HepG2 (cell line): ENCODE measurements around the gene OR2V2. TPM values are rescaled to one million over a fixed set of nuclear protein-coding genes. Genes with fewer than 3 reads are reported as not detected.

Experiments used
- CENPX ChIP-seq: sonication (generic); formaldehyde crosslinking; IDR thresholded peaks from 2 replicates; pipeline ENCODE4 v1.9.0; 2021; ENCODE audit warnings: mild to moderate bottlenecking, missing genetic modification reagents, moderate library complexity
- NONO ChIP-seq, 2 experiments: fragments of 450-650 bp in 1 of 2; sonication (generic) in 1 of 2; formaldehyde crosslinking in 1 of 2; IDR thresholded peaks in 1 of 2; conservative IDR thresholded peaks in 1 of 2; 2 replicates each; pipeline versions ENCODE4 v1.6.1 to v1.8.0; 2017 to 2022; ENCODE audit warnings: mild to moderate bottlenecking in 1 of 2, missing genetic modification reagents in 1 of 2, moderate library complexity in 1 of 2
- PTBP1 ChIP-seq: fragments of 200-400 bp; formaldehyde crosslinking; IDR thresholded peaks from 2 replicates; pipeline ENCODE4 v1.6.1; 2018; ENCODE audit warnings: low read length, low read depth; ENCODE audit not compliant: poor library complexity, severe bottlenecking
- RCOR2 ChIP-seq: IDR thresholded peaks from 2 replicates; pipeline ENCODE4 v1.6.1; 2016; ENCODE audit warnings: missing biosample characterization, missing genetic modification reagents
- RFXAP ChIP-seq: sonication (generic); formaldehyde crosslinking; IDR thresholded peaks from 2 replicates; pipeline ENCODE4 v1.4.0; 2020; ENCODE audit warnings: missing genetic modification reagents, borderline replicate concordance
- XRCC5 ChIP-seq: fragments of 200-400 bp; formaldehyde crosslinking; optimal IDR thresholded peaks from 2 replicates; pipeline ENCODE3; 2017; ENCODE audit warnings: mild to moderate bottlenecking, low read length
- ZBTB21 ChIP-seq: sonication (generic); formaldehyde crosslinking; IDR thresholded peaks from 2 replicates; pipeline ENCODE4 v1.4.0; 2020; ENCODE audit warnings: missing genetic modification reagents
- ZNF354B ChIP-seq: sonication (generic); formaldehyde crosslinking; IDR thresholded peaks from 2 replicates; pipeline ENCODE4 v1.8.0; 2022; ENCODE audit warnings: mild to moderate bottlenecking, missing genetic modification reagents
- ZNF703 ChIP-seq: sonication (generic); formaldehyde crosslinking; IDR thresholded peaks from 2 replicates; pipeline ENCODE4 v1.5.1; 2020; ENCODE audit warnings: missing genetic modification reagents, mild to moderate bottlenecking, moderate library complexity, borderline replicate concordance
- polyA plus RNA-seq, 8 experiments: library from polyadenylated mRNA; depleted of rRNA in 3 of 8; stranded (reverse) in 7 of 8; unstranded in 1 of 8; fragments of >200 nt; fragmentation: Illumina TruSeq in 4 of 8; extraction: Trizol in 4 of 8; gene quantifications; 2 replicates each; pipeline versions ENCODE4 v1.2.1 to v1.2.3, GENCODE V29; 2011 to 2016; ENCODE audit warnings: low read depth in 4 of 8, missing spikeins in 1 of 8, mixed read lengths in 1 of 8; ENCODE audit not compliant: insufficient read depth in 1 of 8
- total RNA-seq, 5 experiments: library from RNA; depleted of rRNA; stranded (reverse); fragments of >200 nt; fragmentation: Illumina TruSeq; extraction: Trizol; gene quantifications; 2 replicates each; pipeline ENCODE4 v1.2.3, GENCODE V29; 2016; ENCODE audit warnings: low read depth in 1 of 5
- TF ChIP-seq, protein P1 (sequence below): sonication (generic); formaldehyde crosslinking; IDR thresholded peaks from 2 replicates; pipeline ENCODE4 v1.4.0; 2020; ENCODE audit warnings: missing genetic modification reagents, borderline replicate concordance
- TF ChIP-seq, protein P2 (sequence below): sonication (generic); formaldehyde crosslinking; IDR thresholded peaks from 2 replicates; pipeline ENCODE4 v1.4.0; 2020; ENCODE audit warnings: missing genetic modification reagents
- TF ChIP-seq, protein P3 (sequence below): sonication (generic); formaldehyde crosslinking; IDR thresholded peaks from 2 replicates; pipeline ENCODE4 v1.4.0; 2020; ENCODE audit warnings: mild to moderate bottlenecking, missing genetic modification reagents, borderline replicate concordance
- TF ChIP-seq, protein P4 (sequence below): sonication (generic); formaldehyde crosslinking; conservative IDR thresholded peaks from 2 replicates; pipeline ENCODE4 v1.5.0; 2020; ENCODE audit warnings: missing genetic modification reagents
- TF ChIP-seq, protein P5 (sequence below): sonication (generic); formaldehyde crosslinking; IDR thresholded peaks from 2 replicates; pipeline ENCODE4 v1.5.0; 2020; ENCODE audit warnings: mild to moderate bottlenecking, missing genetic modification reagents

OR2V2 gene
- total and polyA plus RNA-seq, 2 of the 13 experiments (the other 11 are each of a cell fraction or from before 2014, with no cell fraction given), result not detected

DNA sequence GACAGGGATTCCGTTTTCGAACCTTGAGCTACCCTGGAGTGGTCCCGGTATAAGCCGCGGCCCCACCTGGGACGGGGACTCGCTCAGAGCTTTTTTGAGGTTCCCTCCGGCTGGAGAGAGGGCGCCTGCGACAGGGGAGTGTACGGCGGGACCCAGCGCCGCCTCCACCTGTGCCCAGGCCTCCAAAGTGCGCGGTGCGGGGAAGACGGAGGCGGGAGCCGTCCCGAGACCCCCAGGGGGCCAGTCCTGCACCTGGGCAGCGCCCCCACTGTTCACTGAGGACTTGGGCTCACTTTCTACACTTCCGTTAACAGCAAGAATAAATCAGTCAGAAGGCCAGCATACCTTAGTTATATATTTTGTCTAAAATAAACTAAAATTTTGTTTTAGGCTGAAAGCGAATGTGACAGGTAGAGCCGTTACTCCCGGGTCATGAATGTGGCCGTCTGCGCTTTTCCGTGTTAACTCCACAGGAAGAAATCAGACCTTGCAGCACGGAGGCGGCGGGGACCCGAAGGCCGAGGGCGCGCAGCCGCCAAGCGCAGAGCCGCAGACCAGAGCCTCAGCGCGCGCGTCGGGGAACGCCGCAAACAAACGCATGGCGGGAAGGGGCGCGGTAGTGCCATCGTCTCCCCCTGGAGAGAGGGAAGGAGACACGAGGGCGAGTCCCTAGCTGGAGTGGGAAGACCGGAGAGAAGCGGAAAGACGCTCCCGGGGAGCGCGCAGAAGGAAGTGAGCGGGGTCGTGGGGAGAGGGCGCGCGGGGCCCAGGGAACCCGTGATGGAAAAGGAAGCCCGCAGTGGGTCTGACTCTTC is 43.5 kb downstream of the OR2V2 start (continued):
- TF ChIP-seq, protein P1, sequence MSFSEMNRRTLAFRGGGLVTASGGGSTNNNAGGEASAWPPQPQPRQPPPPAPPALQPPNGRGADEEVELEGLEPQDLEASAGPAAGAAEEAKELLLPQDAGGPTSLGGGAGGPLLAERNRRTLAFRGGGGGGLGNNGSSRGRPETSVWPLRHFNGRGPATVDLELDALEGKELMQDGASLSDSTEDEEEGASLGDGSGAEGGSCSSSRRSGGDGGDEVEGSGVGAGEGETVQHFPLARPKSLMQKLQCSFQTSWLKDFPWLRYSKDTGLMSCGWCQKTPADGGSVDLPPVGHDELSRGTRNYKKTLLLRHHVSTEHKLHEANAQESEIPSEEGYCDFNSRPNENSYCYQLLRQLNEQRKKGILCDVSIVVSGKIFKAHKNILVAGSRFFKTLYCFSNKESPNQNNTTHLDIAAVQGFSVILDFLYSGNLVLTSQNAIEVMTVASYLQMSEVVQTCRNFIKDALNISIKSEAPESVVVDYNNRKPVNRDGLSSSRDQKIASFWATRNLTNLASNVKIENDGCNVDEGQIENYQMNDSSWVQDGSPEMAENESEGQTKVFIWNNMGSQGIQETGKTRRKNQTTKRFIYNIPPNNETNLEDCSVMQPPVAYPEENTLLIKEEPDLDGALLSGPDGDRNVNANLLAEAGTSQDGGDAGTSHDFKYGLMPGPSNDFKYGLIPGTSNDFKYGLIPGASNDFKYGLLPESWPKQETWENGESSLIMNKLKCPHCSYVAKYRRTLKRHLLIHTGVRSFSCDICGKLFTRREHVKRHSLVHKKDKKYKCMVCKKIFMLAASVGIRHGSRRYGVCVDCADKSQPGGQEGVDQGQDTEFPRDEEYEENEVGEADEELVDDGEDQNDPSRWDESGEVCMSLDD (CRISPR knock-in tag), result 0 out of 2 replicates have a peak, but pooled peaks have one; percentile 15
- TF ChIP-seq, protein P2, sequence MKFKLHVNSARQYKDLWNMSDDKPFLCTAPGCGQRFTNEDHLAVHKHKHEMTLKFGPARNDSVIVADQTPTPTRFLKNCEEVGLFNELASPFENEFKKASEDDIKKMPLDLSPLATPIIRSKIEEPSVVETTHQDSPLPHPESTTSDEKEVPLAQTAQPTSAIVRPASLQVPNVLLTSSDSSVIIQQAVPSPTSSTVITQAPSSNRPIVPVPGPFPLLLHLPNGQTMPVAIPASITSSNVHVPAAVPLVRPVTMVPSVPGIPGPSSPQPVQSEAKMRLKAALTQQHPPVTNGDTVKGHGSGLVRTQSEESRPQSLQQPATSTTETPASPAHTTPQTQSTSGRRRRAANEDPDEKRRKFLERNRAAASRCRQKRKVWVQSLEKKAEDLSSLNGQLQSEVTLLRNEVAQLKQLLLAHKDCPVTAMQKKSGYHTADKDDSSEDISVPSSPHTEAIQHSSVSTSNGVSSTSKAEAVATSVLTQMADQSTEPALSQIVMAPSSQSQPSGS (CRISPR knock-in tag), result no peak
- TF ChIP-seq ZNF703 (CRISPR knock-in tag), result 0 out of 2 replicates have a peak, but pooled peaks have one; percentile 11
- no peak for TF ChIP-seq CENPX
- TF ChIP-seq ZNF354B (CRISPR knock-in tag), result no peak
- no peak for TF ChIP-seq NONO (IDR thresholded peaks at IDR 0.05)
- 0 out of 2 replicates have a peak, but pooled peaks have one; percentile 25 for TF ChIP-seq NONO (CRISPR knock-in tag; conservative IDR thresholded peaks at IDR 0.05)
- TF ChIP-seq, protein P3, sequence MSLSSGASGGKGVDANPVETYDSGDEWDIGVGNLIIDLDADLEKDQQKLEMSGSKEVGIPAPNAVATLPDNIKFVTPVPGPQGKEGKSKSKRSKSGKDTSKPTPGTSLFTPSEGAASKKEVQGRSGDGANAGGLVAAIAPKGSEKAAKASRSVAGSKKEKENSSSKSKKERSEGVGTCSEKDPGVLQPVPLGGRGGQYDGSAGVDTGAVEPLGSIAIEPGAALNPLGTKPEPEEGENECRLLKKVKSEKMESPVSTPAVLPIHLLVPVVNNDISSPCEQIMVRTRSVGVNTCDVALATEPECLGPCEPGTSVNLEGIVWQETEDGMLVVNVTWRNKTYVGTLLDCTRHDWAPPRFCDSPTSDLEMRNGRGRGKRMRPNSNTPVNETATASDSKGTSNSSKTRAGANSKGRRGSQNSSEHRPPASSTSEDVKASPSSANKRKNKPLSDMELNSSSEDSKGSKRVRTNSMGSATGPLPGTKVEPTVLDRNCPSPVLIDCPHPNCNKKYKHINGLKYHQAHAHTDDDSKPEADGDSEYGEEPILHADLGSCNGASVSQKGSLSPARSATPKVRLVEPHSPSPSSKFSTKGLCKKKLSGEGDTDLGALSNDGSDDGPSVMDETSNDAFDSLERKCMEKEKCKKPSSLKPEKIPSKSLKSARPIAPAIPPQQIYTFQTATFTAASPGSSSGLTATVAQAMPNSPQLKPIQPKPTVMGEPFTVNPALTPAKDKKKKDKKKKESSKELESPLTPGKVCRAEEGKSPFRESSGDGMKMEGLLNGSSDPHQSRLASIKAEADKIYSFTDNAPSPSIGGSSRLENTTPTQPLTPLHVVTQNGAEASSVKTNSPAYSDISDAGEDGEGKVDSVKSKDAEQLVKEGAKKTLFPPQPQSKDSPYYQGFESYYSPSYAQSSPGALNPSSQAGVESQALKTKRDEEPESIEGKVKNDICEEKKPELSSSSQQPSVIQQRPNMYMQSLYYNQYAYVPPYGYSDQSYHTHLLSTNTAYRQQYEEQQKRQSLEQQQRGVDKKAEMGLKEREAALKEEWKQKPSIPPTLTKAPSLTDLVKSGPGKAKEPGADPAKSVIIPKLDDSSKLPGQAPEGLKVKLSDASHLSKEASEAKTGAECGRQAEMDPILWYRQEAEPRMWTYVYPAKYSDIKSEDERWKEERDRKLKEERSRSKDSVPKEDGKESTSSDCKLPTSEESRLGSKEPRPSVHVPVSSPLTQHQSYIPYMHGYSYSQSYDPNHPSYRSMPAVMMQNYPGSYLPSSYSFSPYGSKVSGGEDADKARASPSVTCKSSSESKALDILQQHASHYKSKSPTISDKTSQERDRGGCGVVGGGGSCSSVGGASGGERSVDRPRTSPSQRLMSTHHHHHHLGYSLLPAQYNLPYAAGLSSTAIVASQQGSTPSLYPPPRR (CRISPR knock-in tag), result no peak
- no peak for TF ChIP-seq RCOR2
- TF ChIP-seq, protein P4, sequence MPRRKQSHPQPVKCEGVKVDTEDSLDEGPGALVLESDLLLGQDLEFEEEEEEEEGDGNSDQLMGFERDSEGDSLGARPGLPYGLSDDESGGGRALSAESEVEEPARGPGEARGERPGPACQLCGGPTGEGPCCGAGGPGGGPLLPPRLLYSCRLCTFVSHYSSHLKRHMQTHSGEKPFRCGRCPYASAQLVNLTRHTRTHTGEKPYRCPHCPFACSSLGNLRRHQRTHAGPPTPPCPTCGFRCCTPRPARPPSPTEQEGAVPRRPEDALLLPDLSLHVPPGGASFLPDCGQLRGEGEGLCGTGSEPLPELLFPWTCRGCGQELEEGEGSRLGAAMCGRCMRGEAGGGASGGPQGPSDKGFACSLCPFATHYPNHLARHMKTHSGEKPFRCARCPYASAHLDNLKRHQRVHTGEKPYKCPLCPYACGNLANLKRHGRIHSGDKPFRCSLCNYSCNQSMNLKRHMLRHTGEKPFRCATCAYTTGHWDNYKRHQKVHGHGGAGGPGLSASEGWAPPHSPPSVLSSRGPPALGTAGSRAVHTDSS (CRISPR knock-in tag), result no peak
- no peak for TF ChIP-seq ZBTB21 (CRISPR knock-in tag)
- TF ChIP-seq RFXAP, result 0 out of 2 replicates have a peak, but pooled peaks have one; percentile 3
- peak; percentile 8 for TF ChIP-seq XRCC5
- no peak for TF ChIP-seq PTBP1
- TF ChIP-seq, protein P5, sequence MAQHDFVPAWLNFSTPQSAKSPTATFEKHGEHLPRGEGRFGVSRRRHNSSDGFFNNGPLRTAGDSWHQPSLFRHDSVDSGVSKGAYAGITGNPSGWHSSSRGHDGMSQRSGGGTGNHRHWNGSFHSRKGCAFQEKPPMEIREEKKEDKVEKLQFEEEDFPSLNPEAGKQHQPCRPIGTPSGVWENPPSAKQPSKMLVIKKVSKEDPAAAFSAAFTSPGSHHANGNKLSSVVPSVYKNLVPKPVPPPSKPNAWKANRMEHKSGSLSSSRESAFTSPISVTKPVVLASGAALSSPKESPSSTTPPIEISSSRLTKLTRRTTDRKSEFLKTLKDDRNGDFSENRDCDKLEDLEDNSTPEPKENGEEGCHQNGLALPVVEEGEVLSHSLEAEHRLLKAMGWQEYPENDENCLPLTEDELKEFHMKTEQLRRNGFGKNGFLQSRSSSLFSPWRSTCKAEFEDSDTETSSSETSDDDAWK (CRISPR knock-in tag), result no peak
